ENCODE measurements around the gene FYB1. TPM values are rescaled to one million over a fixed set of nuclear protein-coding genes. Genes with fewer than 3 reads are reported as not detected.

The FYB1 gene
- total RNA-seq, 1 experiment from 2014 or later = not detected

DNA sequence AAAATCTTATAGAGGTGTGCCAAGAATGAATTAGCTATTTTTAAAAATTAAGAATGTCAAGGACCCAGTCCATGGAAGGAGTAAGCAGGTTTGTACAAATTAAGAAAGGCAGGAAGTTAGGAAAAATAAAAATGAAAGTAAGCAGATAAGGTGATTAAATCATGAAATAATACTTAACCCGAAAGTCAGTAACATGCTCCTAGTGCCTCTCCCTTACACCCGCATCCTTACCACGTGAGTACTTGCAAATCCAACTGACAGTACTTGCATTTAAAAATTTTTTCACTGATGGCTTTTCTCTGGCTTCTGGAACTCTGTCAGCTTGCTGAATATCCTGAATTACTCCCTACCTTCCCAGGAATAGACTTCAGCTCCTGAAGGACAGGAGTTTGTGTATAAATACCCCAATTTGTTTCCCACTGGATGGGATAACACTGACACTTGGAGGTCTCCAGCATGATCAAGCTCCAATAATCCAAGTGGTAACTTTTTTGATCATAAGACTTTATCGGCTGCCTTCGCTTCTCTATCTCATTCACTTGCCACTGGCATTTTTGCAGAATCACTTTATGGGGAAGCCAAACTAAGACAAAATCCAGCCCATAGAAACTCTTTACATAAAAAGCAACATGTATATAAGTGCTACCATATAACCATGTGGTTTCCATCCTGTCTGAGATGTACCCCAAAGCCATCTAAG lies 103.6 kb downstream of the FYB1 start:
- TF ChIP-seq, protein P1, sequence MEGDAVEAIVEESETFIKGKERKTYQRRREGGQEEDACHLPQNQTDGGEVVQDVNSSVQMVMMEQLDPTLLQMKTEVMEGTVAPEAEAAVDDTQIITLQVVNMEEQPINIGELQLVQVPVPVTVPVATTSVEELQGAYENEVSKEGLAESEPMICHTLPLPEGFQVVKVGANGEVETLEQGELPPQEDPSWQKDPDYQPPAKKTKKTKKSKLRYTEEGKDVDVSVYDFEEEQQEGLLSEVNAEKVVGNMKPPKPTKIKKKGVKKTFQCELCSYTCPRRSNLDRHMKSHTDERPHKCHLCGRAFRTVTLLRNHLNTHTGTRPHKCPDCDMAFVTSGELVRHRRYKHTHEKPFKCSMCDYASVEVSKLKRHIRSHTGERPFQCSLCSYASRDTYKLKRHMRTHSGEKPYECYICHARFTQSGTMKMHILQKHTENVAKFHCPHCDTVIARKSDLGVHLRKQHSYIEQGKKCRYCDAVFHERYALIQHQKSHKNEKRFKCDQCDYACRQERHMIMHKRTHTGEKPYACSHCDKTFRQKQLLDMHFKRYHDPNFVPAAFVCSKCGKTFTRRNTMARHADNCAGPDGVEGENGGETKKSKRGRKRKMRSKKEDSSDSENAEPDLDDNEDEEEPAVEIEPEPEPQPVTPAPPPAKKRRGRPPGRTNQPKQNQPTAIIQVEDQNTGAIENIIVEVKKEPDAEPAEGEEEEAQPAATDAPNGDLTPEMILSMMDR (conservative IDR thresholded peaks at IDR 0.05; ENCODE audit: low read depth, low read length) = no peak
- no peak for TF ChIP-seq EZH2 (IDR thresholded peaks at IDR 0.05; ENCODE audit: borderline replicate concordance, low read depth, low read length, poor library complexity, severe bottlenecking)
- Histone ChIP-seq H3K9me3 (ENCODE audit: low read depth, low read length, poor library complexity, severe bottlenecking) (no peaks in the 10 kb centered on the region), H3K4me3 (ENCODE audit: low read depth, low read length, poor library complexity, severe bottlenecking) (no peak overlapping the region), H3K36me3 (ENCODE audit: insufficient read depth, low read length, poor library complexity, severe bottlenecking) (no peaks in the 10 kb centered on the region), H3K4me1 (ENCODE audit: insufficient read depth, low read length, poor library complexity, severe bottlenecking) (no peaks in the 10 kb centered on the region), H3K27me3 (replicated peaks; ENCODE audit: insufficient read depth, low read depth, low read length, poor library complexity) (peaks cover 17% of the 10 kb centered on the region), H3K27ac (ENCODE audit: low read depth, low read length, poor library complexity, severe bottlenecking) (no peak overlapping the region)
- ChIA-PET POLR2A (ENCODE audit: low non-redundant PET) (interaction anchor here (0.6 kb wide), 1 partner anchor 1737 kb away, joined by 4 read pairs; the partner anchor contains the start of gene WDR70), CTCF (no interaction called here)
- intact Hi-C loops (cut with micrococcal nuclease; ENCODE audit: unreplicated experiment) = no loop called here
- no peak for DNase-seq (ENCODE audit: low spot score)
- no TSS peak for BruUV-seq (replicated peaks)

DNA sequence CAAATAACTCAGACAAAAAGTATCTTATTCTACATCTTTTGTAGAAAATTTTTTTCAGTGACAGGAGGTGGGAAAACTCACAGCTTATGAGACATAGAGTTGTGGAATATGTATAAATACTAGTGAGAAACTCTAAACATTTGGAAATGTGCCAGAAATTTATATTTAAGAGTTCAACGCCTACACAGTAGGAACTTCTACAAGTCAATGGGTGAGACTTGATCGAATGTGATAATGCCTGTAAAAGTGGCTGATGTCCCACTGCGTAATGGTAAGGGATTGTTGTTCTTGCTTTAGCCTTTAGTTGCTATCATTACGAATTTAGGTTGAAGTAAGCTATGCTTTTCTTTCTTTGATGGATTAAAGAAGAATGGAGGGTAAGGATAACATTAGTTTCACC lies 105.2 kb downstream of the FYB1 start:
- CTCF ChIA-PET = no interaction called here
- H3K4me3 ChIP-seq (ENCODE audit: low read depth, low read length, poor library complexity, severe bottlenecking) = no peak overlapping the region
- BruUV-seq (replicated peaks) = no TSS peak
- no peak for TF ChIP-seq EZH2 (IDR thresholded peaks at IDR 0.05; ENCODE audit: borderline replicate concordance, low read depth, low read length, poor library complexity, severe bottlenecking)
- TF ChIP-seq, protein P1 (conservative IDR thresholded peaks at IDR 0.05; ENCODE audit: low read depth, low read length) = no peak
- peaks cover 4% of the 10 kb centered on the region for H3K27me3 ChIP-seq (replicated peaks; ENCODE audit: insufficient read depth, low read depth, low read length, poor library complexity)
- intact Hi-C loops (cut with micrococcal nuclease; ENCODE audit: unreplicated experiment) = no loop called here
- no peak overlapping the region for H3K27ac ChIP-seq (ENCODE audit: low read depth, low read length, poor library complexity, severe bottlenecking)
- H3K9me3 ChIP-seq (ENCODE audit: low read depth, low read length, poor library complexity, severe bottlenecking) = no peaks in the 10 kb centered on the region
- H3K4me1 ChIP-seq (ENCODE audit: insufficient read depth, low read length, poor library complexity, severe bottlenecking) = no peaks in the 10 kb centered on the region
- DNase-seq (ENCODE audit: low spot score) = no peak
- no peaks in the 10 kb centered on the region for H3K36me3 ChIP-seq (ENCODE audit: insufficient read depth, low read length, poor library complexity, severe bottlenecking)
- POLR2A ChIA-PET (ENCODE audit: low non-redundant PET) = no interaction called here

DNA sequence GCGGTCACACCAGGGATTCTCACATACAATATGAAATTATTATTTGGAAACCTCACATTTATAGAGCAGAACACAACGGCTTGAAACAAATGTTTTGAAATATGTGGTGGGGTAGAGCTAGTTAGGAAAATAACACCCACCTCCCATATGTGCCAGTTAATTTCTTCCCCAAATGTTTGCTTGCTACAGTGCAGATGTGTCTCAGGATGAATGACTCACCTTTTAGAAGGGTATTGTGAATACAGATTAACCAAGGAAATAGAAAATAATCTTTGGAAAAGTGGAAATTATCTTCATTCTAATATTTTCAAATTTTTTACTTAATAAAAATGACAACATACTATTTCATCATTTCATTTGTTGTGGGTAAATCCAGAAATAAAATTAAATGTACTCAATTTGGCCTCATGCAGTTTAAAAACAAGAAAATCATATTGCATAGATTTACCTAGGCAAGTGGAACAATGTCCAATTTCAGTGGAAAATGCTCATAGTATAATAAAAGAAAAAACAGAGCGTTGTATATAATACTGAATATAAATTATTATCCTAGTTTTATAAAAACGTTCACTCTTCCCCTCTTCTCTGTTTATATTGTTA lies 105.9 kb downstream of the FYB1 start:
- no peaks in the 10 kb centered on the region for H3K27me3 ChIP-seq (replicated peaks; ENCODE audit: insufficient read depth, low read depth, low read length, poor library complexity)
- H3K9me3 ChIP-seq (ENCODE audit: low read depth, low read length, poor library complexity, severe bottlenecking) = no peaks in the 10 kb centered on the region
- no peaks in the 10 kb centered on the region for H3K36me3 ChIP-seq (ENCODE audit: insufficient read depth, low read length, poor library complexity, severe bottlenecking)
- ChIA-PET CTCF (no interaction called here), POLR2A (ENCODE audit: low non-redundant PET) (no interaction called here)
- no peak overlapping the region for H3K27ac ChIP-seq (ENCODE audit: low read depth, low read length, poor library complexity, severe bottlenecking)
- no peaks in the 10 kb centered on the region for H3K4me1 ChIP-seq (ENCODE audit: insufficient read depth, low read length, poor library complexity, severe bottlenecking)
- DNase-seq (ENCODE audit: low spot score) = no peak
- BruUV-seq (replicated peaks) = no TSS peak
- TF ChIP-seq, protein P1 (conservative IDR thresholded peaks at IDR 0.05; ENCODE audit: low read depth, low read length) = no peak
- no peak for TF ChIP-seq EZH2 (IDR thresholded peaks at IDR 0.05; ENCODE audit: borderline replicate concordance, low read depth, low read length, poor library complexity, severe bottlenecking)
- H3K4me3 ChIP-seq (ENCODE audit: low read depth, low read length, poor library complexity, severe bottlenecking) = no peak overlapping the region
- intact Hi-C loops (cut with micrococcal nuclease; ENCODE audit: unreplicated experiment) = no loop called here

All from A673 (cell line).